Keratinocyte (primary cell): Measurements from ENCODE around the gene EPAS1. TPM values are rescaled to one million over a fixed set of nuclear protein-coding genes. Genes with fewer than 3 reads are reported as not detected.

Experiments used
- DNase-seq: peaks from one replicate; pipeline ENCODE4 v3.0.0-alpha.2; 2011; ENCODE audit warnings: low read depth, missing footprints, low spot score
- FAIRE-seq: peaks from 2 replicates; lab custom pipeline; 2011; peaks lifted over from hg19 to GRCh38; lab: Jason Lieb, UNC
- H2AFZ ChIP-seq: 2 replicates; pipeline ENCODE4 v1.6.0; 2012; ENCODE audit warnings: low read length, control low read depth, inconsistent platforms; ENCODE audit not compliant: control insufficient read depth
- H3K27ac ChIP-seq: 2 replicates; pipeline ENCODE4 v1.5.1; 2011; ENCODE audit warnings: low read length; ENCODE audit not compliant: control insufficient read depth, insufficient read depth
- H3K27me3 ChIP-seq: 3 replicates; pipeline ENCODE4 v1.6.0; 2011; ENCODE audit warnings: low read length; ENCODE audit not compliant: control insufficient read depth, insufficient read depth; ENCODE audit errors: extremely low read depth
- H3K36me3 ChIP-seq, 2 experiments: 2 replicates in 1 of 2; 3 replicates in 1 of 2; pipeline ENCODE4 v1.5.1; 2011; ENCODE audit warnings: low read length in 2 of 2, mild to moderate bottlenecking in 1 of 2; ENCODE audit not compliant: control insufficient read depth in 2 of 2, insufficient read depth in 2 of 2; ENCODE audit errors: extremely low read depth in 1 of 2
- H3K4me1 ChIP-seq: 3 replicates; pipeline ENCODE4 v1.5.1; 2011; ENCODE audit warnings: low read length; ENCODE audit not compliant: control insufficient read depth, insufficient read depth; ENCODE audit errors: extremely low read depth
- H3K4me2 ChIP-seq: 3 replicates; pipeline ENCODE4 v1.6.0; 2011; ENCODE audit warnings: low read depth, low read length; ENCODE audit not compliant: control insufficient read depth, insufficient read depth; ENCODE audit errors: extremely low read depth
- H3K4me3 ChIP-seq, 3 experiments: fragments of 200-600 bp in 1 of 3; sonication (generic) in 1 of 3; 2 replicates in 2 of 3; 3 replicates in 1 of 3; pipeline ENCODE4 v1.5.1; 2011 to 2016; ENCODE audit warnings: low read length in 3 of 3, mild to moderate bottlenecking in 3 of 3, control low read depth in 2 of 3, inconsistent platforms in 1 of 3, low read depth in 1 of 3, mixed read lengths in 1 of 3, mixed run types in 1 of 3, moderate library complexity in 1 of 3; ENCODE audit not compliant: control insufficient read depth in 2 of 3, insufficient read depth in 2 of 3; ENCODE audit errors: extremely low read depth in 1 of 3
- H3K79me2 ChIP-seq: 2 replicates; pipeline ENCODE4 v1.6.0; 2012; ENCODE audit warnings: low read length; ENCODE audit not compliant: control insufficient read depth, insufficient read depth
- H3K9ac ChIP-seq: 3 replicates; pipeline ENCODE4 v1.6.0; 2011; ENCODE audit warnings: low read length; ENCODE audit not compliant: control insufficient read depth, insufficient read depth; ENCODE audit errors: extremely low read depth
- H3K9me1 ChIP-seq: 3 replicates; pipeline ENCODE4 v1.6.0; 2011; ENCODE audit warnings: low read length; ENCODE audit not compliant: control insufficient read depth, insufficient read depth; ENCODE audit errors: extremely low read depth
- H3K9me3 ChIP-seq: 2 replicates; pipeline ENCODE4 v1.5.1; 2012; ENCODE audit warnings: low read depth, low read length; ENCODE audit not compliant: control insufficient read depth
- H4K20me1 ChIP-seq: 3 replicates; pipeline ENCODE4 v1.6.0; 2011; ENCODE audit warnings: low read length; ENCODE audit not compliant: control insufficient read depth, insufficient read depth; ENCODE audit errors: extremely low read depth
- EZH2 ChIP-seq: IDR thresholded peaks from one replicate; pipeline ENCODE4 v1.6.1; 2012; ENCODE audit warnings: inconsistent platforms, mild to moderate bottlenecking, low read length, moderate library complexity
- dilution Hi-C: fragments of 300-500 bp; cut with MboI; formaldehyde crosslinking; loops from one replicate; pipeline ENCODE4 v1.7.0; 2020; ENCODE audit warnings: low sequenced_read_pairs; ENCODE audit not compliant: extremely low pct_ligation_motif_present
- polyA plus RNA-seq, 5 experiments: library from polyadenylated mRNA; depleted of rRNA in 3 of 5; stranded (reverse) in 3 of 5; stranded (forward) in 1 of 5; unstranded in 1 of 5; fragments of >200 nt; gene quantifications; 1 replicate in 1 of 5; 2 replicates in 3 of 5; 3 replicates in 1 of 5; pipeline versions ENCODE4 v1.2.1 to v1.2.3, GENCODE V29; 2011 to 2012; ENCODE audit warnings: missing spikeins in 2 of 5, low read depth in 1 of 5, low replicate concordance in 1 of 5
- TF ChIP-seq, protein P1 (sequence below), 3 experiments: IDR thresholded peaks in 1 of 3; conservative IDR thresholded peaks in 1 of 3; optimal IDR thresholded peaks in 1 of 3; 2 replicates in 2 of 3; 3 replicates in 1 of 3; pipeline versions ENCODE3 to v1.5.1; 2011; ENCODE audit warnings: low read length in 3 of 3, mild to moderate bottlenecking in 3 of 3, moderate library complexity in 2 of 3, control low read depth in 1 of 3, inconsistent platforms in 1 of 3; ENCODE audit not compliant: insufficient read depth in 2 of 3; ENCODE audit errors: extremely low read depth in 1 of 3

EPAS1 gene
- polyA plus RNA-seq, 1 donor (not counting 4 experiments of a cell fraction or from before 2014, with no cell fraction given): 96.7 TPM

DNA sequence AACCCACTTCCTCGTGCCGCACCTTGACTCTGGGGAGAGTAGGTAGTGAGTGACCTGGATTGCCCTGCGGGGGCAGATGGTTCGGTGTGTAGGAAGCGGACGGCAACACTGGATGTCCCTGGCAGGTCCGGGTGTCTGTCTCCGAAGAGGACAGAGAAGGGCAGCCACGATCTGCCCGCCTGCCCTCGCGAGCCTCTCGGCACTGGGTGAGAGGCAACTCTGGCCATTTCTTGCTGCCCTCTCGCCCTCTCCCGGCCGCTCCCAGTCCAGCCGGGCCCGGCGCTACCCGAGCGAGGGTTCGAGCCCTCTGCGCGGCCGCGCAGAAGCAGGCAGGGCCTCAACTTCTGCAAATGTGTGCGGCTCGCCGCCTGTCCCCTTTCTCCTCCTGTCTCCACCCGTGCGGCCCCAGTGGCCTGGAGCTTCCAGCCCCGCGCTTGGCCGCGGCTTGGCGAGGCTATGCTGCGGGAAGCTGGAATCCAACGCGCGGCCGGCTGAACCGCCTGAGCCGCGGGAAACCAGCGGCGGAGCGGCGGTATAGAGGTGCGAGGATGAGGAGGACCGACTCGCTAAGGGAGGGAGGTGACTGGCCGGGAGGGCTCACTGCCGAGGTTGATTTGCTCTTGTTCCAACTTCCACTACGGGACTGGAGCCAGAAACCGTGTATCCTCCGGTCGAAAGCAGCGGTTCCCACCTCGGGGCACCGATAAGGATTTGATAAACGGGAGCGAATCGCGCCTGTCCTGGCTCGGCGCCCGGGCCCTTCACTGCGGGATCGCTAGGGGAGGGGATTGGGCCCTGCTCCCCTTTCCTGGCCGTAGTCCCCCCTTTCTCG is 1.5 kb downstream of the EPAS1 start:
- TF ChIP-seq, protein P1, sequence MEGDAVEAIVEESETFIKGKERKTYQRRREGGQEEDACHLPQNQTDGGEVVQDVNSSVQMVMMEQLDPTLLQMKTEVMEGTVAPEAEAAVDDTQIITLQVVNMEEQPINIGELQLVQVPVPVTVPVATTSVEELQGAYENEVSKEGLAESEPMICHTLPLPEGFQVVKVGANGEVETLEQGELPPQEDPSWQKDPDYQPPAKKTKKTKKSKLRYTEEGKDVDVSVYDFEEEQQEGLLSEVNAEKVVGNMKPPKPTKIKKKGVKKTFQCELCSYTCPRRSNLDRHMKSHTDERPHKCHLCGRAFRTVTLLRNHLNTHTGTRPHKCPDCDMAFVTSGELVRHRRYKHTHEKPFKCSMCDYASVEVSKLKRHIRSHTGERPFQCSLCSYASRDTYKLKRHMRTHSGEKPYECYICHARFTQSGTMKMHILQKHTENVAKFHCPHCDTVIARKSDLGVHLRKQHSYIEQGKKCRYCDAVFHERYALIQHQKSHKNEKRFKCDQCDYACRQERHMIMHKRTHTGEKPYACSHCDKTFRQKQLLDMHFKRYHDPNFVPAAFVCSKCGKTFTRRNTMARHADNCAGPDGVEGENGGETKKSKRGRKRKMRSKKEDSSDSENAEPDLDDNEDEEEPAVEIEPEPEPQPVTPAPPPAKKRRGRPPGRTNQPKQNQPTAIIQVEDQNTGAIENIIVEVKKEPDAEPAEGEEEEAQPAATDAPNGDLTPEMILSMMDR (optimal IDR thresholded peaks at IDR 0.05 in 1 of 3, IDR thresholded peaks at IDR 0.05 in 1 of 3, conservative IDR thresholded peaks at IDR 0.05 in 1 of 3; ENCODE audit: extremely low read depth in 1 of 3, insufficient read depth in 2 of 3, low read length in 3 of 3): peak in 2 of 3 experiments; percentile 21 to 37
- TF ChIP-seq EZH2: no peak
- FAIRE-seq (no peak), DNase-seq (no peak)
- peak overlapping the region; percentile 90 for H3K9ac ChIP-seq
- peak overlapping the region; percentile 88 for H3K27ac ChIP-seq
- peak overlapping the region; percentile 93 to 95 (median 94) for H3K4me3 ChIP-seq
- H3K36me3 ChIP-seq: peaks cover 0 to 2% of the 10 kb centered on the region in 2 experiments
- H3K4me1 ChIP-seq: peaks cover 24% of the 10 kb centered on the region
- H3K27me3 ChIP-seq: no peaks in the 10 kb centered on the region
- no peaks in the 10 kb centered on the region for H3K9me3 ChIP-seq
- H2AFZ ChIP-seq: peak overlapping the region; percentile 62
- H3K79me2 ChIP-seq: peaks cover 59% of the 10 kb centered on the region
- dilution Hi-C loops: no loop called here
- H3K9me1 ChIP-seq: no peaks in the 10 kb centered on the region
- no peaks in the 10 kb centered on the region for H4K20me1 ChIP-seq
- H3K4me2 ChIP-seq: peak overlapping the region; percentile 80

DNA sequence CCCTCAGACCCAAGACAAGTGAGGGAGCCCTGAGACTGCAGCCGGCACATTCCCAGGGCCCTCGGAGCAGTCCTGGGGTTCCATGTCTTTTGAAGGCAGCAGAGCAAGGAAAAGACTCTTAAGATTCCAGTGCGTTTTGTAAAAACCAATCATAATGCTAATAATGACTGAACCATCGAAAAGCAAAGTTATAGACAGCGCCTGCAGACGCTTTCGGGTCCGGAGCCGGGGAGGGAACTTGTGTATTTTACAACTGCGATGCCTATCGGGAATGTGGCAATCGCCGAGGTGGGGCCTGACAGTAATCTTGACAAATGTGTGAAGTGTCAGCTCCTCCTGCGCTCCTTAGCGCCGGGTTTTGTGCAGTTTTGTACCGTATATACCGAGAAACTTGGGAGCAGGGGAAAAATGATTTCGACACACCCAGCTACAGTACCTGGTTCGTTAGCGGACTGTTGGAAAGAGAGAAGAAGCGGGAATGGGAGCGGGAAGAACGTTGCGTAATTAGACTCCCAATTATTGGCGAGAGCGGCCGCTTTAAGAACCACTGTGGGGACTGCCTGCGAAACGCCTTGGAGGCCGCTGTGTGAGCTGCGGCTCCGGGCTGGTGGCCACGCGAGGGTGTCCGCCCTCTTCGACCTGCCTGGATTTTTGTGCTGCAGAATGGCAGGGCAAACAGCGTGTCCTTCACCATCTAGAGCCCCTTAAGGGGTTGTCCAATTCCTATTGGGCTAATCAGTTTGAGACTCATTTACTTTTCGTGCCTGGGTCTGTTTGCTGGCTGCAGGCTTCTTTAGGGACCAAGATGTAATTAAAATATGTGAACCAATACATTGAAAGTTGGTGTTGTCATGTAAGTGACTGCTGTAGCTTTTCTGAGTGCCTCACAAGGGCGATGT is 2.4 kb downstream of the EPAS1 start:
- Histone ChIP-seq H3K27me3 (no peaks in the 10 kb centered on the region), H3K4me2 (peak overlapping the region; percentile 80), H3K4me3 (peak overlapping the region; percentile 93 to 95 (median 94)), H3K27ac (peak overlapping the region; percentile 88), H3K4me1 (peaks cover 24% of the 10 kb centered on the region), H3K36me3 (peaks cover 0 to 3% of the 10 kb centered on the region in 2 experiments), H3K9ac (peak overlapping the region; percentile 90), H4K20me1 (no peaks in the 10 kb centered on the region), H3K9me3 (no peaks in the 10 kb centered on the region), H2AFZ (peak overlapping the region; percentile 62), H3K9me1 (no peaks in the 10 kb centered on the region), H3K79me2 (peaks cover 68% of the 10 kb centered on the region)
- FAIRE-seq: peak; percentile 5
- dilution Hi-C loops: no loop called here
- DNase-seq: no peak
- TF ChIP-seq, protein P1 (optimal IDR thresholded peaks at IDR 0.05 in 1 of 3, IDR thresholded peaks at IDR 0.05 in 1 of 3, conservative IDR thresholded peaks at IDR 0.05 in 1 of 3; ENCODE audit: extremely low read depth in 1 of 3, insufficient read depth in 2 of 3, low read length in 3 of 3): peak in 1 of 3 experiments; percentile 59
- TF ChIP-seq EZH2: no peak
